Skeletal muscle satellite cell (primary cell): ENCODE measurements around the gene IRF4.

Experiments
- H3K27me3 ChIP-seq: 2 replicates; pipeline ENCODE4 v1.7.0; 2013; ENCODE audit warnings: low read length; ENCODE audit not compliant: control insufficient read depth, insufficient read depth
- H3K36me3 ChIP-seq: 2 replicates; pipeline ENCODE4 v1.7.0; 2013; ENCODE audit warnings: mild to moderate bottlenecking, control low read depth, low read length; ENCODE audit not compliant: insufficient read depth
- H3K4me1 ChIP-seq: 2 replicates; pipeline ENCODE4 v1.7.0; 2013; ENCODE audit warnings: low read length; ENCODE audit not compliant: control insufficient read depth, insufficient read depth
- H3K4me2 ChIP-seq: 2 replicates; pipeline ENCODE4 v1.7.0; 2013; ENCODE audit warnings: mild to moderate bottlenecking, low read length
- H3K4me3 ChIP-seq: 2 replicates; pipeline ENCODE4 v1.7.0; 2013; ENCODE audit warnings: low read length
- H3K9ac ChIP-seq: 2 replicates; pipeline ENCODE4 v1.7.0; 2013; ENCODE audit warnings: mild to moderate bottlenecking, low read depth, low read length, moderate library complexity
- H3K9me3 ChIP-seq: replicated peaks from 2 replicates; pipeline ENCODE4 v1.7.0; 2013; ENCODE audit warnings: mild to moderate bottlenecking, control low read depth, low read length

The IRF4 gene

DNA sequence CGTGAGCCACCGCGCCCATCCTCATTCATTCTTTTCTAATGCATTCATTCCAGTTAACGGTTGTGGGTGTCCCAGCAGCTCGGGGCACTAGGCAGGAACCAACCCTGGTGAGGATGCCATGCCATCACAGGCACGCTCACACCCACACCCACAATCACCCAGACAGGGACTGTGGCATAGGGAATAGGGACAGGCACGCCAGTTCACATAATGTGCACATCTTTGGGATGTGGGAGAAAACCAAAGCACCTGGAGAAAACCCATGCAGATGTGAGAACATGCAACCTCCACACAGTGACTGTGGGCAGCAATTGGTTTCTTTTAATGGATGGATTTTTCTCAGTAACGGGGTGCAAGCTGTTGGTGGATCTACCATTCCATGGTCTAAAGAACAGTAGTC is 64.3 kb downstream of the IRF4 start:
- no peaks in the 10 kb centered on the region for H3K36me3 ChIP-seq
- peaks cover 41% of the 10 kb centered on the region for H3K27me3 ChIP-seq
- no peak overlapping the region for H3K4me2 ChIP-seq
- no peak overlapping the region for H3K4me3 ChIP-seq
- H3K9me3 ChIP-seq = no peaks in the 10 kb centered on the region
- no peaks in the 10 kb centered on the region for H3K4me1 ChIP-seq
- H3K9ac ChIP-seq = no peak overlapping the region

DNA sequence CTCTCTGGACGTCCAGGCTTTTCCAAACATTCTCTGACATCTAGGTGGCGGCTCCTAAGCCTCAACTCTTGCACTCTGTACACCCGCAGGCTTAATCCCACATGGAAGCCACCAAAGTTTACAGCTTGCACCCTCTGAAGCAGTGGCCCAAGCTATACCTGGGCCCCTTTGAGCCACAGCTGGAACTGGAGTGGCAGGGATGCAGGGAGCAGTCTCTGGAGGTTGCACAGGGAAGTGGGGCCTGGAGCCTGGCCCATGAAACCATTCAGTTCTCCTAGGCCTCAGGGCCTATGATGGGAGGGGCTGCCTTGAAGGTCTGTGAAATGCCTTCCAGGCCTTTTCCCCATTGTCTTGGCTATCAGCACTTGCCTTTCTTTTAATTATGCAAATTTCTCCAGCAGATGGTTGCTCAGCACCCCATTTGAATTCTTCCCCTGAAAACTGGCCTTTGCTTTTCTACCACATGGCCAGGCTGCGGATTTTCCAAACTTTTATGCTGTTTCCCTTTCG is 64.9 kb downstream of the IRF4 start:
- H3K27me3 ChIP-seq = peaks cover 42% of the 10 kb centered on the region
- no peaks in the 10 kb centered on the region for H3K4me1 ChIP-seq
- H3K9me3 ChIP-seq = no peaks in the 10 kb centered on the region
- H3K9ac ChIP-seq = no peak overlapping the region
- H3K36me3 ChIP-seq = no peaks in the 10 kb centered on the region
- H3K4me2 ChIP-seq = no peak overlapping the region
- H3K4me3 ChIP-seq = no peak overlapping the region

DNA sequence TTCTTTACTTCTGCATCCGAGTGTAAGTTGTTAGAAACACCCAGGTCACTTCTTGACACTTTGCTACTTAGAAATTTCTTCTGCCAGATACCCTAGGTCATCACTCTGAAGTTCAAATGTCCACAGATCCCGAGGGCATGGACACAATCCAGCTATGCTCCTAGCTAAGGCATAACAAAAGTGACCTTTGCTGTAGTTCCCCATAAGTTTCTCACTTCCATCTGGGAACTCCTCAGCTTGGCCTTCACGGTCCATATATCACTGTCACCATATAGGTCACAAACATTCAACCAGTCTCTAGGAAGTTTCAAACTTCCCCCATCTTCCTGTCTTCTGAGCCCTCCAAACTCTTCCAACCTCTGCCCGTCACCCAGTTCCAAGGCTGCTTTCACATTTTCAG is 65.3 kb downstream of the IRF4 start:
- no peaks in the 10 kb centered on the region for H3K9me3 ChIP-seq
- H3K27me3 ChIP-seq = peaks cover 41% of the 10 kb centered on the region
- no peak overlapping the region for H3K4me3 ChIP-seq
- H3K36me3 ChIP-seq = no peaks in the 10 kb centered on the region
- no peak overlapping the region for H3K9ac ChIP-seq
- H3K4me2 ChIP-seq = no peak overlapping the region
- no peaks in the 10 kb centered on the region for H3K4me1 ChIP-seq
